ENCODE data around the gene RAB21.
"Not testable (repeated sequence)": the region's sequence is repeated elsewhere in the genome, so short reads cannot be mapped to it uniquely, and the experiment has no call there.

The RAB21 gene

GRCh38 chr12:71804505-71804904, 49.8 kb downstream of the RAB21 start:
- DNase-seq = no peak

- DNase-seq = peak; percentile 15
Observed at GRCh38 chr12:71810921-71811320, 56.3 kb downstream of the RAB21 start.

DNA sequence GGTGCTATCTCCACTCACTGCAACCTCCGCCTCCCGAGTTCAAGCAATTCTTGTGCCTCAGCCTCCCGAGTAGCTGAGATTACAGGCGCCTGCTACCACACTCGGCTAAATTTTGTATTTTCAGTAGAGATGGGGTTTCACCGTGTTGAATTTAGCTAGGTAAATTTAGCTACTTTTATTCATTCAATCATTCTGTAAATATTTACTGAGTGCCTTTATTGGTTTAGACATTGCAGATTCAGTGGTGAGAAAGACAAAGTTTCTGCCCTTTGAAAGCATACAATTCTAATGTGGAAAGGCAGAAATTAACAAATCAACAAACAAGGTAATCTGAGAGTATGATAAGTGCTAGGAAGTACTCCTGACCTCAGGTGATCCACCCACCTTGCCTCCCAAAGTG, 60.6 kb downstream of the RAB21 start:
- DNase-seq = not testable (repeated sequence)

DNA sequence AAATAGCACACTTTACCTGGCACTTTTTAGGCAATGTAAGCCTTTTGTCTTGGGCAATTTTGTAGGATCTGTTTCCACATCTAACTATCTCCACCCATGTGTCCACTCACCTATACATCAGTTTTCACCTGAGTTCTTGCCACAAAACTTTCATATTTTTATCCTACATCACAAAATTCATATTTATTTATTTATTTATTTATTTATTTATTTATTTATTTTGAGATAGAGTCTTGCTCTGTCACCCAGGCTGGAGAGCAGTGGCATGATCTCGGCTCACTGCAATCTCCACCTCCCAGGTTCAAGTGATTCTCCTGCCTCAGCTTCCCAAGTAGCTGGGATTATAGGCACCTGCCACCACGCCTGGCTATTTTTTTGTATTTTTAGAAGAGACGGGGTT, 67.4 kb downstream of the RAB21 start:
- DNase-seq = not testable (repeated sequence)

GRCh38 chr12:71828813-71829212, 74.2 kb downstream of the RAB21 start:
- DNase-seq = no peak

DNA sequence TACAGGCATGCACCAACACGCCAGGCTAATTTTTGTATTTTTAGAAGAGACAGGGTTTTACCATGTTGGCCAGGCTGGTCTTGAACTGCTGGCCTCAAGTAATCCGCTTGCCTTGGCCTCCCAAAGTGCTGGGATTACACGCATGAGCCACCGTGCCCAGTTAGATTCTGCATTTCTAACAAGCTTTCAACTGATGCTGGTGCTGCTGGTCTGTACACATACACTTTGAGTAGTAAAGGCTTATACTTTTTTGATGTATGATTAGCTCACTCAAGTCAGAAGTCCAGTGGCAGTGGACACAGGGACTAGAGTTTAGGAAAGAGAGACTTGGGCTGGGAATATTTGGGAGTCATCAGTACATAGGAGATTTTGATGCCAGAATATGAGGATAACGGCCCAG, 82.7 kb downstream of the RAB21 start:
- DNase-seq = no peak

GRCh38 chr12:71838231-71838630, 83.6 kb downstream of the RAB21 start:
- DNase-seq = no peak

- DNase-seq = no peak
Observed at GRCh38 chr12:71838676-71839075, 84.0 kb downstream of the RAB21 start.

- DNase-seq = peak; percentile 86
Observed at GRCh38 chr12:71840231-71840847, 85.7 kb downstream of the RAB21 start.

DNA sequence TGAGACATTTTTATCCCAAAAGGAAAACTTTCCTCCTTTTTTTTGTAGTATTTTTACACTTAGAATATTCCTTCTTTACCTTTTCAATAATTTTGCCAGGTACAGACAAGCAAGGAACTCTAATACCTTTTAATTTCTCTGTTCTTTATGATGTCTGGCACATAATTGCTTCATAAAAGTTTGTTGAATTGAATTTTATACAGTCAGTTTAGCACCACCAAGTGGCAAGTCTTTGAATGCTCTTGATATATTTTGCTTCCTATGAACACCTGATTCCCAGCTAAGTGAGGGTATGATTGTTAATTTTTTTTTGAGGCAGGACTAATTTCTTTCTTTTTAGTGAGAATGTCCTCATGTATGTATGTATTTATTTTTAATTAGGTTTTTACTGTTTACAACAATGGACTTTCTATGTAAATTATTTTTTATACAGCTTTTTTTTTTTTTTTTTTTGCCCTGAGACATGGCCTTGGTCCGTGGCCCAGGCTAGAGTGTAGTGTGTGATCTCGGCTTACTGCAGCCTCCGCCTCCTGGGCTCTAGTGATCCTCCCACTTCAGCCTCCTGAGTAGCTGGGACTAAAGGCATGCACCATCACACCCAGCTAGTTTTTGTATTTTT, 91.8 kb downstream of the RAB21 start:
- peak; percentile 37 for DNase-seq

GRCh38 chr12:71848212-71848611, 93.5 kb downstream of the RAB21 start:
- peak; percentile 62 for DNase-seq

GRCh38 chr12:71849109-71849851, 94.6 kb downstream of the RAB21 start:
- no peak for DNase-seq
